OCI-LY1 (cell line): ENCODE results near the gene ARL15.

ENCODE experiments used
- CTCF ChIP-seq: fragments of 200-600 bp; sonication (generic), shearing (Covaris generic); IDR thresholded peaks from 2 replicates; pipeline ENCODE4 v1.5.1; 2017; ENCODE audit warnings: mild to moderate bottlenecking, antibody characterized with exemption, low read length, moderate library complexity, mixed read lengths
- EZH2 ChIP-seq: fragments of 200-600 bp; sonication (generic), shearing (Covaris generic); IDR thresholded peaks from 2 replicates; pipeline ENCODE4 v1.8.0; 2017; ENCODE audit warnings: borderline replicate concordance, mixed run types, mild to moderate bottlenecking, antibody characterized with exemption, low read length, moderate library complexity, mixed read lengths

GRCh38 chr5:53997736-53998627 lies 312.4 kb downstream of the ARL15 start:
- TF ChIP-seq CTCF: no peak
- no peak for TF ChIP-seq EZH2
